ENCODE data around the gene GLRX3. TPM values are rescaled to one million over a fixed set of nuclear protein-coding genes. Genes with fewer than 3 reads are reported as not detected.
A peak's percentile ranks its signal among the peaks of the same experiment; 100 is the strongest.

Gene GLRX3
- total and polyA plus RNA-seq, 2 donors (not counting 1 experiment from before 2014, with no cell fraction given): 26.9 to 45.4 TPM

- Histone ChIP-seq H2AFZ (ENCODE audit: insufficient read depth, low read depth, low read length, poor library complexity, severe bottlenecking) (no peak overlapping the region), H3K9me3 (ENCODE audit: control extremely low read depth in 1 of 3, control insufficient read depth in 2 of 3, insufficient read depth in 1 of 3, low read length in 2 of 3) (no peaks in the 10 kb centered on the region), H3K4me1 (ENCODE audit: control insufficient read depth in 2 of 2, insufficient read depth in 2 of 2, low read length in 2 of 2) (peaks cover 52 to 55% of the 10 kb centered on the region in 2 donors), H3K79me2 (ENCODE audit: control insufficient read depth, insufficient read depth, low read length) (peaks cover 98% of the 10 kb centered on the region), H3K9ac (ENCODE audit: low read length) (peak overlapping the region; percentile 39), H3K4me2 (replicated peaks; ENCODE audit: low read depth, low read length, poor library complexity, severe bottlenecking) (peak overlapping the region; percentile 53), H4K20me1 (ENCODE audit: control insufficient read depth, insufficient read depth, low read length, poor library complexity, severe bottlenecking) (peaks cover 64% of the 10 kb centered on the region), H3K27me3 (replicated peaks in 1 of 4; ENCODE audit: control extremely low read depth in 1 of 4, control insufficient read depth in 3 of 4, insufficient read depth in 4 of 4, low read length in 3 of 4) (no peaks in the 10 kb centered on the region), H3K4me3 (ENCODE audit: control extremely low read depth in 1 of 5, extremely low read depth in 1 of 5, insufficient read depth in 1 of 5, low read depth in 2 of 5, low read length in 4 of 5) (peak overlapping the region in 1 of 5 experiments; percentile 3), H3K27ac (ENCODE audit: low read length in 2 of 2) (peak overlapping the region; percentile 47 to 70), H3K36me3 (replicated peaks in 1 of 2; ENCODE audit: control extremely low read depth in 1 of 2, control insufficient read depth in 1 of 2, extremely low read depth in 1 of 2, insufficient read depth in 2 of 2, low read length in 1 of 2) (peaks cover 1 to 7% of the 10 kb centered on the region in 2 experiments)
- Mint-ChIP-seq H3K27me3 (no peaks in the 10 kb centered on the region), H3K27ac (peak overlapping the region; percentile 66), H3K9me3 (ENCODE audit: insufficient read depth) (no peaks in the 10 kb centered on the region), H3K4me1 (peaks cover 64% of the 10 kb centered on the region), H3K4me3 (peak overlapping the region; percentile 46)
- ATAC-seq (ENCODE audit: low read depth) (peak; percentile 72), DNase-seq (peak; percentile 39)
- no peak for TF ChIP-seq EZH2 (IDR thresholded peaks at IDR 0.05; ENCODE audit: borderline replicate concordance, insufficient read depth, low read depth, low read length, poor library complexity, severe bottlenecking)
- TF ChIP-seq CTCF (IDR thresholded peaks at IDR 0.05): no peak
- 49% methylated on average over 2 of the region's 2 CpGs for WGBS (ENCODE audit: insufficient coverage)
- POLR2A ChIA-PET: interaction anchor here (1.1 kb wide), 1 partner anchor 31 kb away, joined by 3 read pairs; no protein-coding TSS in a partner anchor
- intact Hi-C loops (cut with micrococcal nuclease): no loop called here
- CTCF ChIA-PET: interaction anchor here (1.1 to 1.5 kb wide), 3 partner anchors 11 to 14 kb away, joined by 4 to 5 read pairs (median 4); no protein-coding TSS in a partner anchor
Observed at GRCh38 chr10:130141878-130142277, 5.7 kb downstream of the GLRX3 start.

- Mint-ChIP-seq H3K4me3 (peak overlapping the region; percentile 13), H3K4me1 (peaks cover 33% of the 10 kb centered on the region), H3K27ac (peak overlapping the region; percentile 34), H3K9me3 (ENCODE audit: insufficient read depth) (no peaks in the 10 kb centered on the region), H3K27me3 (no peaks in the 10 kb centered on the region)
- no peak overlapping the region for H3K4me3 ChIP-seq (ENCODE audit: control extremely low read depth in 1 of 5, extremely low read depth in 1 of 5, insufficient read depth in 1 of 5, low read depth in 2 of 5, low read length in 4 of 5)
- no peak for ATAC-seq (ENCODE audit: low read depth)
- H3K27me3 ChIP-seq (replicated peaks in 1 of 4; ENCODE audit: control extremely low read depth in 1 of 4, control insufficient read depth in 3 of 4, insufficient read depth in 4 of 4, low read length in 3 of 4): no peaks in the 10 kb centered on the region
- peaks cover 49% of the 10 kb centered on the region for H4K20me1 ChIP-seq (ENCODE audit: control insufficient read depth, insufficient read depth, low read length, poor library complexity, severe bottlenecking)
- H3K9ac ChIP-seq (ENCODE audit: low read length): no peak overlapping the region
- peak overlapping the region; percentile 31 for H3K4me2 ChIP-seq (replicated peaks; ENCODE audit: low read depth, low read length, poor library complexity, severe bottlenecking)
- 62% methylated on average over 4 of the region's 4 CpGs for WGBS (ENCODE audit: insufficient coverage)
- H3K4me1 ChIP-seq (ENCODE audit: control insufficient read depth in 2 of 2, insufficient read depth in 2 of 2, low read length in 2 of 2): peaks cover 28% of the 10 kb centered on the region in 2 donors
- intact Hi-C loops (cut with micrococcal nuclease): no loop called here
- peaks cover 3 to 21% of the 10 kb centered on the region in 2 experiments for H3K36me3 ChIP-seq (replicated peaks in 1 of 2; ENCODE audit: control extremely low read depth in 1 of 2, control insufficient read depth in 1 of 2, extremely low read depth in 1 of 2, insufficient read depth in 2 of 2, low read length in 1 of 2)
- ChIA-PET POLR2A (no interaction called here), CTCF (no interaction called here)
- peaks cover 96% of the 10 kb centered on the region for H3K79me2 ChIP-seq (ENCODE audit: control insufficient read depth, insufficient read depth, low read length)
- H3K9me3 ChIP-seq (ENCODE audit: control extremely low read depth in 1 of 3, control insufficient read depth in 2 of 3, insufficient read depth in 1 of 3, low read length in 2 of 3): no peaks in the 10 kb centered on the region
- no peak for TF ChIP-seq EZH2 (IDR thresholded peaks at IDR 0.05; ENCODE audit: borderline replicate concordance, insufficient read depth, low read depth, low read length, poor library complexity, severe bottlenecking)
- TF ChIP-seq CTCF (IDR thresholded peaks at IDR 0.05): no peak
- H3K27ac ChIP-seq (ENCODE audit: low read length in 2 of 2): peak overlapping the region in 1 of 2 donors; percentile 24
- no peak overlapping the region for H2AFZ ChIP-seq (ENCODE audit: insufficient read depth, low read depth, low read length, poor library complexity, severe bottlenecking)
- DNase-seq: no peak
Observed at GRCh38 chr10:130146042-130146441, 9.9 kb downstream of the GLRX3 start.
